ENCODE results near the gene RALGAPA1. TPM values are rescaled to one million over a fixed set of nuclear protein-coding genes. Genes with fewer than 3 reads are reported as not detected.
"Not testable (repeated sequence)": the region's sequence is repeated elsewhere in the genome, so short reads cannot be mapped to it uniquely, and the experiment has no call there.

The RALGAPA1 gene
- total and polyA plus RNA-seq, 2 donors (not counting 1 experiment from before 2014, with no cell fraction given): 17.3 to 94.0 TPM

DNA sequence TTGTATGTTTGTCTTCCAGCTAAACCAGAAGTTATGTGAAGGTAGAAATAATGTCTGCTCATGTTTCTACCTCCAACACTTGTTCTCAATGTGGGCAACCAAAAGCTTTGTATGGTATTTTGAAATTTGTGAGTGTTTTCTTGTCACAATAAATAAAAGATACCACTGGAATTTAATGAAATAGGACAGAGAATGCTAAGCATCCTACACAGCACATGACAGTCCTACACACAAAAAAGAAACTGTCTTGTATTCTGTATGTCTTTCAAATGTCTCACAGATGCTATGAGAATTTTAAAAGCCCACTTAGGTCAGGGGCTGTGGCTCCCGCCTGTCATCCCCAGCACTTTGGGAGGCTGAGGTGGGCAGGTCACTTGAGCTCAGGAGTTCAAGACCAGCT is 68.9 kb downstream of the RALGAPA1 start:
- intact Hi-C loops (cut with micrococcal nuclease): no loop called here
- CTCF ChIA-PET: no interaction called here
- no peak overlapping the region for H3K9ac ChIP-seq (ENCODE audit: low read length)
- peaks cover 2% of the 10 kb centered on the region for H3K9me3 Mint-ChIP-seq (ENCODE audit: insufficient read depth)
- POLR2A ChIA-PET: no interaction called here
- no peak overlapping the region for H3K4me3 Mint-ChIP-seq
- H2AFZ ChIP-seq (ENCODE audit: insufficient read depth, low read depth, low read length, poor library complexity, severe bottlenecking): no peak overlapping the region
- no peaks in the 10 kb centered on the region for H3K9me3 ChIP-seq (ENCODE audit: control extremely low read depth in 1 of 3, control insufficient read depth in 2 of 3, insufficient read depth in 1 of 3, low read length in 2 of 3)
- WGBS (ENCODE audit: insufficient coverage): 100% methylated on average over 1 of the region's 1 CpG
- no peaks in the 10 kb centered on the region for H3K27me3 ChIP-seq (replicated peaks in 1 of 4; ENCODE audit: control extremely low read depth in 1 of 4, control insufficient read depth in 3 of 4, insufficient read depth in 4 of 4, low read length in 3 of 4)
- no peaks in the 10 kb centered on the region for H3K4me1 Mint-ChIP-seq
- ATAC-seq (ENCODE audit: low read depth): no peak
- no peak for DNase-seq
- no peak overlapping the region for H3K4me2 ChIP-seq (replicated peaks; ENCODE audit: low read depth, low read length, poor library complexity, severe bottlenecking)
- H3K36me3 ChIP-seq (replicated peaks in 1 of 2; ENCODE audit: control extremely low read depth in 1 of 2, control insufficient read depth in 1 of 2, extremely low read depth in 1 of 2, insufficient read depth in 2 of 2, low read length in 1 of 2): peaks cover 0 to 19% of the 10 kb centered on the region in 2 experiments
- H3K4me1 ChIP-seq (ENCODE audit: control insufficient read depth in 2 of 2, insufficient read depth in 2 of 2, low read length in 2 of 2): no peaks in the 10 kb centered on the region
- no peak for TF ChIP-seq CTCF (IDR thresholded peaks at IDR 0.05)
- no peak for TF ChIP-seq EZH2 (IDR thresholded peaks at IDR 0.05; ENCODE audit: borderline replicate concordance, insufficient read depth, low read depth, low read length, poor library complexity, severe bottlenecking)
- no peak overlapping the region for H3K27ac Mint-ChIP-seq
- H3K27ac ChIP-seq (ENCODE audit: low read length in 2 of 2): no peak overlapping the region
- no peaks in the 10 kb centered on the region for H3K79me2 ChIP-seq (ENCODE audit: control insufficient read depth, insufficient read depth, low read length)
- H3K27me3 Mint-ChIP-seq: no peaks in the 10 kb centered on the region
- no peaks in the 10 kb centered on the region for H4K20me1 ChIP-seq (ENCODE audit: control insufficient read depth, insufficient read depth, low read length, poor library complexity, severe bottlenecking)
- no peak overlapping the region for H3K4me3 ChIP-seq (ENCODE audit: control extremely low read depth in 1 of 5, extremely low read depth in 1 of 5, insufficient read depth in 1 of 5, low read depth in 2 of 5, low read length in 4 of 5)

GRCh38 chr14:35735163-35735562 is 73.9 kb downstream of the RALGAPA1 start:
- H3K27ac ChIP-seq (ENCODE audit: low read length in 2 of 2); DNase-seq; H3K79me2 ChIP-seq (ENCODE audit: control insufficient read depth, insufficient read depth, low read length); H3K9me3 ChIP-seq (ENCODE audit: control extremely low read depth in 1 of 3, control insufficient read depth in 2 of 3, insufficient read depth in 1 of 3, low read length in 2 of 3); H3K4me3 ChIP-seq (ENCODE audit: control extremely low read depth in 1 of 5, extremely low read depth in 1 of 5, insufficient read depth in 1 of 5, low read depth in 2 of 5, low read length in 4 of 5); H3K4me1 ChIP-seq (ENCODE audit: control insufficient read depth in 2 of 2, insufficient read depth in 2 of 2, low read length in 2 of 2); H3K27ac Mint-ChIP-seq; H3K4me2 ChIP-seq (replicated peaks; ENCODE audit: low read depth, low read length, poor library complexity, severe bottlenecking); POLR2A ChIA-PET; H4K20me1 ChIP-seq (ENCODE audit: control insufficient read depth, insufficient read depth, low read length, poor library complexity, severe bottlenecking); CTCF ChIA-PET; H3K9ac ChIP-seq (ENCODE audit: low read length); H2AFZ ChIP-seq (ENCODE audit: insufficient read depth, low read depth, low read length, poor library complexity, severe bottlenecking); H3K4me1 Mint-ChIP-seq; H3K27me3 ChIP-seq (replicated peaks in 1 of 4; ENCODE audit: control extremely low read depth in 1 of 4, control insufficient read depth in 3 of 4, insufficient read depth in 4 of 4, low read length in 3 of 4); H3K27me3 Mint-ChIP-seq; intact Hi-C loops (cut with micrococcal nuclease); ATAC-seq (ENCODE audit: low read depth); H3K9me3 Mint-ChIP-seq (ENCODE audit: insufficient read depth); H3K4me3 Mint-ChIP-seq: not testable (repeated sequence)
- no CpG with 5 or more reads among the region's 3 CpGs for WGBS (ENCODE audit: insufficient coverage)
- H3K36me3 ChIP-seq (replicated peaks in 1 of 2; ENCODE audit: control extremely low read depth in 1 of 2, control insufficient read depth in 1 of 2, extremely low read depth in 1 of 2, insufficient read depth in 2 of 2, low read length in 1 of 2): peaks cover 0 to 17% of the 10 kb centered on the region in 2 experiments

DNA sequence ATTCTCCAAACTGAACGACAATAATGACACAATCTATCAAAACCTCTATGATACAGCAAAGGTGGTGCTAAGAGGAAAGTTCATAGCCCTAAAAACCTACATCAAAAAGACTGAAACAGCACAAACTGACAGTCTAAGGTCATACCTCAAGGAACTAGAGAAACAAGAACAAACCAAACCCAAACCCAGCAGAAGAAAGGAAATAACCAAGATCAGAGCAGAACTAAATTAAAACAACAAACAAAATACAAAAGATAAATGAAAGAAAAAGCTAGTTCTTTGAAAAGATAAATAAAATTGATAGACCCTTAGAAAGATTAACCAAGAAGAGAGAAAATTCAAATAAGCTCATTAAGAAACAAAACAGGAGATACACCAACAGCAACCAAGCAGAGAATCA is 75.6 kb downstream of the RALGAPA1 start:
- H3K4me2 ChIP-seq (replicated peaks; ENCODE audit: low read depth, low read length, poor library complexity, severe bottlenecking); H3K9me3 ChIP-seq (ENCODE audit: control extremely low read depth in 1 of 3, control insufficient read depth in 2 of 3, insufficient read depth in 1 of 3, low read length in 2 of 3); CTCF ChIA-PET; ATAC-seq (ENCODE audit: low read depth); H3K27ac ChIP-seq (ENCODE audit: low read length in 2 of 2); POLR2A ChIA-PET; H3K27ac Mint-ChIP-seq; H3K27me3 Mint-ChIP-seq; H3K79me2 ChIP-seq (ENCODE audit: control insufficient read depth, insufficient read depth, low read length); H3K9me3 Mint-ChIP-seq (ENCODE audit: insufficient read depth); H4K20me1 ChIP-seq (ENCODE audit: control insufficient read depth, insufficient read depth, low read length, poor library complexity, severe bottlenecking); intact Hi-C loops (cut with micrococcal nuclease); H3K4me3 Mint-ChIP-seq; H2AFZ ChIP-seq (ENCODE audit: insufficient read depth, low read depth, low read length, poor library complexity, severe bottlenecking); H3K27me3 ChIP-seq (replicated peaks in 1 of 4; ENCODE audit: control extremely low read depth in 1 of 4, control insufficient read depth in 3 of 4, insufficient read depth in 4 of 4, low read length in 3 of 4); H3K4me1 ChIP-seq (ENCODE audit: control insufficient read depth in 2 of 2, insufficient read depth in 2 of 2, low read length in 2 of 2); H3K9ac ChIP-seq (ENCODE audit: low read length); H3K4me1 Mint-ChIP-seq; H3K4me3 ChIP-seq (ENCODE audit: control extremely low read depth in 1 of 5, extremely low read depth in 1 of 5, insufficient read depth in 1 of 5, low read depth in 2 of 5, low read length in 4 of 5); DNase-seq: not testable (repeated sequence)
- no CpG with 5 or more reads among the region's 1 CpG for WGBS (ENCODE audit: insufficient coverage)
- H3K36me3 ChIP-seq (replicated peaks in 1 of 2; ENCODE audit: control extremely low read depth in 1 of 2, control insufficient read depth in 1 of 2, extremely low read depth in 1 of 2, insufficient read depth in 2 of 2, low read length in 1 of 2): peaks cover 0 to 17% of the 10 kb centered on the region in 2 experiments
